Measurements from ENCODE around the gene DSTYK.

The DSTYK gene

GRCh38 chr1:205256951-205257625, 45.6 kb upstream of the DSTYK start:
- CTCF ChIA-PET, result interaction anchor here (0.8 to 42.6 kb wide), 38 partner anchors 9 to 466 kb away, joined by 3 to 1591 read pairs (median 5); partner anchors contain the start of genes NUAK2 and TMCC2
- no peak for DNase-seq (ENCODE audit: extremely low spot score)
- TF ChIP-seq CTCF (IDR thresholded peaks at IDR 0.05; ENCODE audit: control extremely low read depth, extremely low read depth, low read depth, missing control alignments), result no peak
- POLR2A ChIA-PET, result interaction anchor here (0.6 kb wide), 1 partner anchor 27 kb away, joined by 4 read pairs; no protein-coding TSS in a partner anchor

- peak; percentile 83 for DNase-seq (ENCODE audit: extremely low spot score)
- ChIA-PET CTCF (interaction anchor here (0.8 to 42.6 kb wide), 45 partner anchors 10 to 467 kb away, joined by 3 to 1591 read pairs (median 5); partner anchors contain the start of genes NUAK2 and TMCC2), POLR2A (interaction anchor here (0.6 kb wide), 1 partner anchor 27 kb away, joined by 4 read pairs; no protein-coding TSS in a partner anchor)
- TF ChIP-seq CTCF (IDR thresholded peaks at IDR 0.05; ENCODE audit: control extremely low read depth, extremely low read depth, low read depth, missing control alignments), result peak; percentile 93
Observed at GRCh38 chr1:205255941-205256780, 44.7 kb upstream of the DSTYK start.

- CTCF ChIA-PET, result interaction anchor here (1.0 to 42.6 kb wide), 5 partner anchors 11 to 262 kb away, joined by 4 to 1591 read pairs (median 246); partner anchors contain the start of genes NUAK2 and TMCC2
- TF ChIP-seq CTCF (IDR thresholded peaks at IDR 0.05; ENCODE audit: control extremely low read depth, extremely low read depth, low read depth, missing control alignments), result no peak
- POLR2A ChIA-PET, result no interaction called here
- DNase-seq (ENCODE audit: extremely low spot score), result no peak
Observed at GRCh38 chr1:205251576-205251975, 40.1 kb upstream of the DSTYK start.

- ChIA-PET POLR2A (no interaction called here), CTCF (interaction anchor here (1.4 to 42.6 kb wide), 5 partner anchors 15 to 261 kb away, joined by 3 to 1591 read pairs (median 5); partner anchors contain the start of genes NUAK2 and TMCC2)
- no peak for DNase-seq (ENCODE audit: extremely low spot score)
- TF ChIP-seq CTCF (IDR thresholded peaks at IDR 0.05; ENCODE audit: control extremely low read depth, extremely low read depth, low read depth, missing control alignments), result no peak
Observed at GRCh38 chr1:205250699-205251098, 39.2 kb upstream of the DSTYK start.

GRCh38 chr1:205249651-205250050, 38.1 kb upstream of the DSTYK start:
- ChIA-PET POLR2A (no interaction called here), CTCF (interaction anchor here (1.4 to 42.6 kb wide), 5 partner anchors 14 to 260 kb away, joined by 3 to 1591 read pairs (median 5); partner anchors contain the start of genes NUAK2 and TMCC2)
- no peak for DNase-seq (ENCODE audit: extremely low spot score)
- TF ChIP-seq CTCF (IDR thresholded peaks at IDR 0.05; ENCODE audit: control extremely low read depth, extremely low read depth, low read depth, missing control alignments), result no peak

Data from GM10248 (cell line).